ENCODE measurements around the gene INF2. TPM values are rescaled to one million over a fixed set of nuclear protein-coding genes. Genes with fewer than 3 reads are reported as not detected.
A peak's percentile ranks its signal among the peaks of the same experiment; 100 is the strongest.

Gene INF2
- total RNA-seq, 3 donors from 2014 or later (not counting 1 experiment from before 2014, with no cell fraction given): 12.7 to 21.9 (median 15.3) TPM

- Histone ChIP-seq H3K9me3 (ENCODE audit: control insufficient read depth, insufficient read depth, low read length) (no peaks in the 10 kb centered on the region), H3K27ac (ENCODE audit: low read length) (no peak overlapping the region), H3K4me1 (ENCODE audit: control insufficient read depth, insufficient read depth, low read length) (peaks cover 43% of the 10 kb centered on the region), H3K36me3 (ENCODE audit: control insufficient read depth, insufficient read depth, low read length) (no peaks in the 10 kb centered on the region), H3K4me3 (ENCODE audit: low read length) (no peak overlapping the region), H3K27me3 (ENCODE audit: control insufficient read depth, insufficient read depth, low read length) (no peaks in the 10 kb centered on the region)
- Mint-ChIP-seq H3K4me3 (no peak overlapping the region), H3K4me1 (peaks cover 13 to 24% of the 10 kb centered on the region in 2 donors), H3K9me3 (no peaks in the 10 kb centered on the region), H3K36me3 (no peaks in the 10 kb centered on the region), H3K27me3 (ENCODE audit: low read depth in 2 of 2) (no peaks in the 10 kb centered on the region), H3K27ac (peak overlapping the region in 1 of 2 donors; percentile 1)
- DNase-seq (peak in 1 of 2 donors; percentile 38), ATAC-seq (no peak)
- WGBS (ENCODE audit: insufficient coverage): 62% methylated on average over 20 of the region's 20 CpGs
- intact Hi-C loops (cut with micrococcal nuclease): no loop called here
- TF ChIP-seq CTCF (IDR thresholded peaks at IDR 0.05): no peak
Observed at GRCh38 chr14:104686624-104687517, 2.5 kb upstream of the INF2 start.

GRCh38 chr14:104687601-104688504 lies 1.6 kb upstream of the INF2 start:
- Histone ChIP-seq H3K4me1 (ENCODE audit: control insufficient read depth, insufficient read depth, low read length) (peaks cover 43% of the 10 kb centered on the region), H3K27me3 (ENCODE audit: control insufficient read depth, insufficient read depth, low read length) (no peaks in the 10 kb centered on the region), H3K36me3 (ENCODE audit: control insufficient read depth, insufficient read depth, low read length) (no peaks in the 10 kb centered on the region), H3K9me3 (ENCODE audit: control insufficient read depth, insufficient read depth, low read length) (no peaks in the 10 kb centered on the region), H3K27ac (ENCODE audit: low read length) (no peak overlapping the region), H3K4me3 (ENCODE audit: low read length) (no peak overlapping the region)
- H3K27ac Mint-ChIP-seq: peak overlapping the region in 1 of 2 donors; percentile 1
- H3K27me3 Mint-ChIP-seq (ENCODE audit: low read depth in 2 of 2): no peaks in the 10 kb centered on the region
- intact Hi-C loops (cut with micrococcal nuclease): no loop called here
- H3K4me1 Mint-ChIP-seq: peaks cover 13 to 24% of the 10 kb centered on the region in 2 donors
- H3K9me3 Mint-ChIP-seq: no peaks in the 10 kb centered on the region
- 88% methylated on average over 31 of the region's 31 CpGs for WGBS (ENCODE audit: insufficient coverage)
- TF ChIP-seq CTCF (IDR thresholded peaks at IDR 0.05): no peak
- DNase-seq: no peak
- no peaks in the 10 kb centered on the region for H3K36me3 Mint-ChIP-seq
- H3K4me3 Mint-ChIP-seq: peak overlapping the region; percentile 57
- ATAC-seq: no peak

- no peaks in the 10 kb centered on the region for H3K9me3 ChIP-seq (ENCODE audit: control insufficient read depth, insufficient read depth, low read length)
- peak overlapping the region; percentile 42 for H3K27ac ChIP-seq (ENCODE audit: low read length)
- H3K27me3 ChIP-seq (ENCODE audit: control insufficient read depth, insufficient read depth, low read length): no peaks in the 10 kb centered on the region
- Mint-ChIP-seq H3K36me3 (no peaks in the 10 kb centered on the region), H3K27me3 (ENCODE audit: low read depth in 2 of 2) (no peaks in the 10 kb centered on the region), H3K4me3 (peak overlapping the region; percentile 77), H3K9me3 (no peaks in the 10 kb centered on the region), H3K4me1 (peaks cover 13 to 24% of the 10 kb centered on the region in 2 donors), H3K27ac (no peak overlapping the region)
- peak in 2 of 3 donors; percentile 11 to 22 for ATAC-seq
- H3K36me3 ChIP-seq (ENCODE audit: control insufficient read depth, insufficient read depth, low read length): no peaks in the 10 kb centered on the region
- WGBS (ENCODE audit: insufficient coverage): 68% methylated on average over 24 of the region's 24 CpGs
- intact Hi-C loops (cut with micrococcal nuclease): no loop called here
- TF ChIP-seq CTCF (IDR thresholded peaks at IDR 0.05): no peak
- DNase-seq: peak in 1 of 2 donors; percentile 39
- H3K4me1 ChIP-seq (ENCODE audit: control insufficient read depth, insufficient read depth, low read length): peaks cover 43% of the 10 kb centered on the region
- H3K4me3 ChIP-seq (ENCODE audit: low read length): peak overlapping the region; percentile 36
Observed at GRCh38 chr14:104688505-104689108, 811 bp upstream of the INF2 start.
